Effector CD4-positive, alpha-beta T cell (primary cell): ENCODE data around the gene TXNRD3.

ENCODE experiments used
- DNase-seq: peaks from one replicate; pipeline ENCODE4 v3.0.0-alpha.2; 2020

TXNRD3 gene

DNA sequence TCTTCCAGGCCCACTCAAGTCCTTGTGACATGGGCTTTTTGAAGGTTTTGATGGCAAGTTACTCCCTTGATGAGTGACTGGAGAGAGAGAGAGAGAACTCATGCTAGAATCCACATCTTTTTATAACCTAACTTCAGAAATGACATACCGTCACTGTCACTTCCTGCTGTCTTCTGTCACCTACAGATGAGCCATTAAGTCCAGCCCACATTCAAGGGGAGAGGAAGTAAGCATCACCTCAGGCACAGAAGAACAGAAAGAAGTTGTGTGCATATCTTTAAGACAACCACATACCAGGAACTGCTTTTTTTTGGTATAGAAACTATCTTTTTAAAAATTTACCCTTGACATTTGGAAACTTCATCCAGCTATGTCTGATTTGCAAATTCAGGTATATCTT lies 16.6 kb upstream of the TXNRD3 start:
- DNase-seq, result no peak

DNA sequence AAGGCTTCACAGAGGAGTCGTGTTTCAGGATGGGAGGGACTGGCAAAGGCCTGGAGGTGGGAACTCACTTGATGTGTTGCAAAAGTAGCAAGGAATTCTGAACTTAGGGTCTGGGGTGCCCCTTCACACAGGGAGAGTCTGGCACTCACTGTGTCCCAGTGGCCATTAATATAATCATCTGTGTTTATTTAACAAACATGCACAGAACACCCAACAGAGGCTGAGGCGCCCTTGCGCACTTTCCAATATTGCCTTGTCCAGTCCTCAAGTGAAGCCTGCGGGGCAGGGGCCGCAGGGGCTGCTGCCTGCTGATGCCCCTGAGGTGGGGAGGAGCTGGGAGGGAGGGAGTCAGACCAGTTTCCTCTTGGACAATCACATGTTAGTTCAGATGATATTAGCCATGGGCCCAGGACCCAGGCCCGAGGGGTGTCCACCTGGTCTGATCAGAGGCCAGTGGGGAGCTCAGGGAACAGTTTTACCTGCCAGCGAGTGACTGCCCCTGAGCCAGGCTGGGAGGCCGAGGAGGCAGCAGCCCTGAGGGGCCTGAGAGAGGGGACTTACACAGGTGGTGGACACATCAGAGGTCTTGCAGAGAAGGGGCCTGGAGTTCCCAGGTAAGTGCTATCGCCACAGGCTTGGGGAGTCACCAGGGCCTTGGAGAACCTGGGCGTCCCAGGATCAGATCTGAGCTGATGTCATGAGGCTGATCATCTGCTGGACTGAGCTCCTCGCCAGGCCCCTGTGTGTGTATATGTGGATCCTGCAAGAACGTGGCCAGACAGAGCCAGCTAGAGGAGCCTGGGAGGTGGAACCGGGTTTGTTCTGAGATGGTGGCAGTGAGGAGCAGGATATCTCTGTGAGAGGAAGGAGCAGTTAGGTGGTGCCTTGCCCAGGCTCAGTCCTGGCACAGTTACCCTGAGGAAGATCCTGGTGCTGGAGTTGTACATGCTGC lies 13.8 kb upstream of the TXNRD3 start:
- no peak for DNase-seq

DNA sequence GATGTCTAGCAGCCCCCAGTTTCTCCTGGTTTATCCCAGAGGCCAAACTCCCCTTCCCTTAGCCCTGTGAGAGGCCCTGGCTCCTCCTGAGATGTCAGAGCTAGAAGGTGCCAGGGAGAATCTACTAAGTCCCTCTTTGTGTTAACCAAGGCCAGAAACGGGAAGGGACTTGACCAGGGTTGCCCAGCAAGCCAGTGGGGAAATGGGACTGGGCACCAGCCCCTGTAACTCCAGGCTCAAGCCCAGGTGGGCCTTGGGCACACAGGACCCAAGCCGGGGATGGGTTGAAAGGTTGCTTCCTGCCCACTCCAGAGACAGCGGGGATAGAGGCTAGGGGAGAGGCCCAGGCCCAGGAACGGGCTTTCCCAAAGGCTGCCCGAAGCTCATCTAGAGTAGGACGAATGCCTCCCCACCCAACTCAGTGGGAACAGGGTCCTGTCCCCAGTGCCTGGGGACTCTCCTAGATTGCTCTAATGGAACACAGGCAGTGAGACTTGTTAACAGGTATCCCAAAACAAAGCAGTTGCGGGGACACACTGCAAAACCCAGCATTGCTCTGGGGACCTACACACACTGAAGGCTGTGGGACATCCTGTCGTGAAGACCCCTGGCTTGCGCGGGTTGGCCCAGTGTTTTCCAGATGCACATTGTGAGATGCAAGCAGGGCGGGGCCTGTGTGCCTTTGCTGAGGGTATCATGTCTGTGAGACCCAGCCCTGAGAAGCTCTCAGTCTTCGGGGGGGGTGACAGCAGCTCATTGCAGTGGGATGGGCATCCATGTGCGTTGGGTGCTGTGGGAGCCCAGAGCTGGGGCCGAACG lies 12.9 kb upstream of the TXNRD3 start:
- DNase-seq, result no peak

DNA sequence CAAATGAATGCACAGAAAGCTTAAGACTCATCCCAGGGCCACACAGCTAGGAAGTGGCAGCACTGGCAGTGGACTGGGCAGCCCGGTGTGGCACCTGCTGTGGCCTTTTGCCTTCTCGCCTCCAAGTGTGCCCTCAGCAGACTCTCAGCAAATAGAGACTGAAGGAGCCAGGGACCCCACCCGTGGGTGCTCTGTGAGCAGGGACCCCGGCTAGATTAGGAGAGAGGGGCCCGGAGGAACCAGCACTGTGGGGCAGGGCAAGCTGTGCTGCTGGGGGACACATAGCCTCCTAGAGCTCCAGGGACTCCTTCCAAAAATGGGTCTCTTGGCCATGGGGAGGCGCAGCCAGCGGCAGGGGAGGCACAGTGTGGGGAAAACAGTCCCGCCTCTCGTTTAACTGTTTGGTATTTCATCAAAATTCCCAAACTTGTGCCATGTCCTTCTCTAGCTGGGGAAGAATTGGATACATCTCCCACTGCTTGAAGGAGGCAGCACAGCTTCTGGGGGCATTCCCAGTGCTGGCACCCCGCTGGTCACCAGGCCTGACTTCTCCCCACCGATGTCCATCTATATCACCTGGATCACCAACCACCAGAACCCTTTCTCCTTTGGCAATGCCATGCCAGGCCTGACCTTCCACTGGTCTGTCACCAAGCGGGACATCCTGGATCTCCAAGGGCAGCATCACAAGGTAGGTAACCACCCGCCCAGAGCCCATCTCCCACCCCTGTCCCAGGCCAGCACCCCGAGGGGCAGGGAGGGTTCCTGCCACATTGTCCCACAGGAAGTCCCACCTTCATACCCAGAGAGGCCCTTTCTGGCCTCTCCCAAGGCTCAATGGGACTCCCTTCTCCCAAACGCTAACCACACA lies 12.0 kb upstream of the TXNRD3 start:
- no peak for DNase-seq

DNA sequence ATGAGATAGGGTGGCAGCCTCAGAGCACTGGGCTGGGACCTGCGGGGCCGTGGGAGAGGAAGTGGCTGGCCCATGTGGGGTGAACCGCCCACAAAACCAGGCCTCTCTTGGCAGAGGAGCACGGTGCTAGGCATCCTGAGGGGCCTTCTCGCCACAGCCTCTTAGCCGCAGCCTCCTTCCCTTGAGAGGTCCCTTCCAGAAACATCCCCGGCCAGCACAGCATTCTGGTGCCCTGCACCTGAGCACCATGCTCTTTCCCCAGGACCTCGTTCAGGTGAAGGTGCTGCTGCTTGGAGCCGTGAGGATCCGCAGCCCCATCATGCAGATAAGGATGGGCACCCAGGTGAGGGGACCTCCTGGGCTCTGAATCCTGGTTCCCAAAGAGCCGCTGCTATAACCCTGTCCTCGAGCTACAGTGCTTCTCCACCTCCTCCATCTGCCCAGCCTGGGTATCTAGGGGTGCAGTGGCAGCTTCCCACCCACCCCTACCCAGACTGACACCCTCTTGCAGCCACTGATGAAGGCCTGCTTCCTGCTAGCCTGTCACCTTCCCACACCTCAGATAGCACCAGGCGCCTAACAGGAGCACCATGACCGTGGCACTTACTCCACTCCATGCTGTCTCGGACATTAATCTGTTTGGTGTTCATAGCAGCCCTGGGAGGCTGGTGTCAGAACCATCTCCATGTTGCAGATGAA lies 11.2 kb upstream of the TXNRD3 start:
- DNase-seq, result no peak

DNA sequence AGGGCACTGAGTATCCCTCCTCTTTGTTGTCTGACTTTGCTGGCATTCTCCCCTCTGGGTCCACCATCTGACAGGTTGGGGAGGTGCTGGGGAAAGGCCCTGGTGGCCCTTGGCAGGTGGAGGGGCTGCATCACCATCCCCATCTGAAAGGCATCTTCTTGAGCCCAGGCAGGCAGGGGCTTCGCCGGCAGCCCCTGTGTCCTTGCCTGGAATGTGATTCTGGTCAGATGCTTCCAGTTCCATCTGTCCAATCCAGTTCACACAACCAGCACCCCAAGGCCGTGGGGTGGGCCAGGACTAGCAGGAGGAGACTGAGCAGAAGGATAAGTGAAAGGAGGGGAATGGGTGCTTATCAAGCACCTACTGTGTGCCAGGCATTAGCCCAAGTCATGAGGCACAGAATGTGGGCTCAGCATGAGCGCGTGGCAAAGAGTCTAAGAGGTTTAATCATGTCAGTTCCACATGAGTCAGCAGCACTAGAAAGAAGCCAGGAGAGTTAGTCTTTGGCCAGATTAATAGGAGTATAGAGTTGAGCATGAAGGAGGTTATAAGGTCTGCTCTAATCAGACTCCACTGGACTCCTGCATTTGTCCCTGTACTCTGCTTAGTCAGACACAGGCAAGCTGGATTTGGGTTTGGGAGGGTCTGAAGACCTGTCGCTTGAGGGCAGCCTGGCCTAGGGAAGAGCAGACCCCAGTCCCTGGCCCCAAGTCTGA lies 10.5 kb upstream of the TXNRD3 start:
- DNase-seq, result no peak

DNA sequence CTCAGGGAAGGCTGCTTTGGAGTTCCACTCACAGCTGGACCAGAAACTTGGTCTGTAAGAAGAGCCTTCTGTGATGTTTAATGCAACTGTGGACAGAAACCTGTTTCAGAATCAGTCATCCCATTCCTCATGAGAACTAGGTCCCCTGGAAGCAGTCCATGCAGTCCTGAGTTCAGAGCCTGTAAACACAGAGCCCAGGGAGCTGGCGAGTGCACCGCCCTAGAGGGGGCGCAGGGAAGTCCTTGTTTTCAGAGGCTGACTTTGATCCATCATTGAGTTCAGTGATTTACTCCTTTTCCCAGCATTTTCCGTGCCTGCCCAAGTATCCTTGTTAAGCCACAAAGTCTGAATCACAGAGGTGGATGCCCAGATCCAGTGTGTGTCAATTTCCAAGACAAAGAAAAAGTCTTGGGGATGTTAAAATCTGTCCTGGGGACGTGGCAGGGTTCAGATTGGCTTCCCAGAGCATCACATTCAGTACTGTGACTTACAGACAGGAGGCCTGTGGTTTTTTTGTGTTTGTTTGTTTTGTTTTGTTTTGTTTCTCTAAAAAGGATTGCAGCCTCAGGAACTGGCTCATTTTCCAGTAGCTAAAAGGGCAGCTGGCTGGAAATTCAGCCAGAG lies 9.8 kb upstream of the TXNRD3 start:
- DNase-seq, result no peak

DNA sequence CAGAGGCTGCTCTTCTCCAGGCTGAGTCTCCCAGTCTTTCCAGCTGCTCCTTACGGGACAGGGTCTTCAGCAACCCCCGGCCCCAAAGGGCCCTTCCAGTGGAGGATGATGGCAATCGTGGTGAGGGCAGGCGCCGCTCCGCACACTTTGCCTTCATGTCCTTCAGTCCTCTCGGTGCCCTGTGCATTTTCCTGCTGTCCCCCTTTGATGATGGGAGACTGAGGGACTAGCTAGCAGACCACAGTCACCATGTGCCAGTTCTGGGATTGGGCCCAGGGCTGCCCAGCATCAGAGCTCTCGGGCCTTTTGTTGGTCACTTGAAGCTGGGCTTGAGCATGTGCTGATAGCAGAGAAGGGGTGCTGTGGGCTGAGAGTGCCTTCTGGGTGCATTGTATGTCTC lies 8.8 kb upstream of the TXNRD3 start:
- no peak for DNase-seq

DNA sequence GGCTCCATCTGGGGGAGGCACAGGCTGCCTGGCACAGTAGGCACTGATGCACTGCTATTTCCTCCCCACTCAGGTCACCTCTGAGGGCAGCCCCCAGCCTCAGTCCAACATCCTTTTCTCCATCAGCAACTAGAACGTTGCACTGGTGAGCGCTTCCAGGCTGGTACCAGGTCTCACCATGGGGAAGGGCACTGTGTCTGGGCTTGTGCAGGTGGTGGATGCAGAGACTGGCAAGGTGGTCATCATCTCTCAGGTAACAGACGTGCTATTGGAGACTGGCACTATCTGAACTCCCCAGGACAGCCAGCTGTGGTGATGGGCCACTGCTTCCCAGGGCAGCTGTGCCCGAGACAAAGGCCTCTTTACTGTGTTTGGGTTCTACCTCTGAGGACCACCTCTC lies 8.3 kb upstream of the TXNRD3 start:
- DNase-seq, result no peak

DNA sequence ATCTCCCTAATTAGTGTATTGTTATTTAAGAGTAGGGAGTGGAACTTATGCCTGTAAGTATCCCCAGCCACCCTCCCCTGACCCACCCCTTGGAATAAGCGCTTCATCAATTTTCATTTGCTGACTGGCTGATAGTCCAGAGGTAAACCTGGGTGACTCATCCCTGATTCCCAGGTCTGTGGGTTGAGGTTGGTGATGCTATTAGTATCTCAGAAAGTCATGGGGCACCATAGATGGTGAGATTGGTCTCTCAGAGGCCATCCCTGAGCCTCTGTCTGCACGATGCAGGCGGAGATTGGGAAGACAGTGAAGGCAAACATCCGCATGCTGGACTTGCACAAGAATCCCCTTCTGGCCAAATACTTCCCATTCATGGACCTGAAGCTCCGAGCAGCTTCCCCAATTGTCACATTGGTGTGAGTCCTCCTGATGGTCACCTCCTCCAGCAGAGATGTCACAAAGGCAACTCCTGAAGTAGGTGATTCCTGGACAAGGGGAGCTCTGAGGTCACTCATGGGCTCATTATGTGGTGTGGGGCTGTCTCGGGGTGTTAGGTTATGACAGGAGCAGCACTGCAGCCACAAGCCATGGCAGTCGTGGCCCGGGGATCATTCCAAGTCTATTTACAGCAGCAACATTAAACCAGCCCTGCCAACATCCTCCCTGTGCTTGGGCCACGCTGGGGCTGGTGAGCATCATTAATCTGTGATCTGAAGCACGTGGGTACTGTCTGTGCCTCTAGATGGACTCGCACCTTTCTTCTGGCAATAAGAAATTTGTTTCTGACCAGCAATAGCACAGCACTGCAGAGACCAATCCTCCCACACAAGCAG lies 6.8 kb upstream of the TXNRD3 start:
- no peak for DNase-seq

DNA sequence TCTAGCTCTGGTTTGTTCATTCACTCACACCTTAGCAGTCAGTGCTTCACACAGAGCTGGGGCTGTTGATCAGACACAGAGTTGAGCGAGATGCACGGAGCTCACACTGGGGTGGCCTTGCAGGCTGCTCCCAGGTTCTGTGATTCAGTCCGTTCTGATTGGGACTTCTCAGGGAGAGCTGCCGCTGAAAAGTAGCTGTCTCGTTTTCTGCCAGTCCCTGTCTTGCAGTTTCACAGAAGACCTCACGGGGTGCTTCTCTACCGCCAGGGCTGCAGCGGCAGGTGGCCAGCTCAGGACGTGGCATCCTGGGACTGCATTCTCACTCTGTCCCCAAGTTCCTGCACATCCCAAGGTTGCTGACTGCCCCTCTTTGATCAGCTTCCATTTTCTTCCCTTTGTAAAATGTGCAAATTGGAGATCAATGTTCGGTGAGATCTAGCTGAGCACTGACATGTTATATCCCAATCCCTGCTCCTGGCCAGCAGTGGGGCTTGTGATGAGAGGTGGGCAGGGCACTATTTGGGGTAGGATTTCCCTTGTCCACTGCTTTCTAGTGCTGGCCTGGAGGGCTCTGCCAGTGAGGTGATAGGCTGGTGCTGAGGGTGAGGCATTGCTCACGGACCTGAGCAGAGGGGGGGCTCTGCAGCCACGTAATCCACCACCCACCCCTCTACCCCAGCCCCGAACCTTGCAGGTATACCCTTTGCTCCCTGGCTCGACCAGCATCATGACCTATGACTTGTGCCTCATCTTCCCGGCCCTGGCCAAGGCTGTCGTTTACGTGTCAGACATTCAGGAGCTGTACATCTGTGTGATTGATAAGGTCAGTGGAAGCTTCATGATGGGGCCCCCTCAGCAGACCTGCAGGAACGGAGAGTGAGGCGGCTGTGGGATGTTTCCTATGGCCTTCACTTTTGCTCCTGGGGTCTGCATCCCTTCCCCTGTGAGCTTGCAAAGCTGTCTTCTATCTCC lies 5.3 kb upstream of the TXNRD3 start:
- no peak for DNase-seq

DNA sequence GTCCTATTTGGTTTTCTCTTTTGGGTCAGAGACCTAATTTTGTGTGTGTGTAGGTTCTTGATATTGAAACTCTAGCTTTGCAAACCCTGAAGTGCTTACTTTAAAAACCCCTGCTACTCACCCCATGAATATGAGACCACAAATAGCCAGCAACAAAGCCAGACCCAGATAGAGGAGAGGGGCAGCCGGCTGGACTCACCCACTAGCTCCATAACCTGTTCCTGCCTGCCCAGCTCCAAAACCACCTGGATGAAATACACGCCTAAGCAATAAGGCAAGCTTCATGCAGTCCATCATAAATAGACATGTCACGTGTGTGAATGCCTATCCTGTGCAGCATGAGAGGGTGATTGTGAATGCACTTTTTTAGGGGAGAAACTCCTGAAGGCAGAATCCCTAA lies 3.7 kb upstream of the TXNRD3 start:
- no peak for DNase-seq

DNA sequence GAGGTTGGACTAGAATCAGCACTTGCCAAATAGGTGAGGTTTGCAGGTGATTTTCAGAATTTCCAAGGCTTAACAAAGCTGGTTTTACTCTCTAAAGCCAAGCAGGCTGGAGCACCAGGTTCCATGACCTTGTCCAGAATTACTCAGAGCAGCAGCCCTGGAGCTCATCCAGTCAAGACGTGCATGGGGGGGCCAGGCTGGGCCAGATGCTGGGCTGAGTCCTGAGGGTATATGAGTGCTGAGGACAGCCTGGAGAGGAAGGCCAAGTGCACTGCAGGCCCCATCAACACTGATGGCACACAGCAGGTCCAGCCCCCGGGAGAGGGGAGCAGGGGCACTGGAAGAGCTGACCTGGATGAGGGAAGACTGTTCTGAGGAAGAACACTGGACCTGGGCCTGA lies 3.0 kb upstream of the TXNRD3 start:
- no peak for DNase-seq

DNA sequence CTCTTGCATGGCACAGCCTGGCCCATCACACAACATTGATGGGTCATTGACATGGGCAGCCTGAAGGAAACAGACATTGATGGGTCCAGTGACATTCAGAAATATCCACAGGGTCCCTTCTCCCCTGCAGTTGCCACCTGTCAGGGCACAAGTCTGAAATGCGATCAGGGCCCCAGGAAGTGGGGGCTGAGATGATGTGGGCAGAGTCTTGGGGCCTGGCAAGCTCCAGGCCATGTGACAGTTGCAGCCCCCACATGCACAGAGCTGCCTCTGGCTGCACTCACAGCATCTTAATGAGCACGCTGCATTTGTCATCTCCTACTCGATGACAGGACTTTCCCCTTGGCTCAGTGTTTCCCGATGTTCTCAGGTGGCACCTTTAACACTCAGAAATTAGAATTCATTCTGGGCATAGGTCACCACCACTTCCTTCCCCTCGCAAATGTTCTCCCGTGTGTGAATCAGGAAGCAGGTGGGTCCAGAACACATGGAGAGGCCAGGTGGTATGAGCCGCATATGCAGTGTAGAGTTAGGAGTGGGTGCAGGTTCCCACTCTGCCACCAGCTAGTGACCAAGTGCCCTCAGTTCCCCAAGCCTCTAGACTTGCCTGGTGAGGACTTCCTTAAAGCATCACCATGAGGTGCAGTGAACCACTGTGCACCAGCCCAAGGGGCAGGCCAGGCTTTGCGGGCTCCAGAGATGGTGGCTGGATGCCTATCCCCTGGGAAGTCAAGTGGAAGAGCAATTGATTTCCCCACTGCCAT lies 1.6 kb upstream of the TXNRD3 start:
- DNase-seq, result no peak

DNA sequence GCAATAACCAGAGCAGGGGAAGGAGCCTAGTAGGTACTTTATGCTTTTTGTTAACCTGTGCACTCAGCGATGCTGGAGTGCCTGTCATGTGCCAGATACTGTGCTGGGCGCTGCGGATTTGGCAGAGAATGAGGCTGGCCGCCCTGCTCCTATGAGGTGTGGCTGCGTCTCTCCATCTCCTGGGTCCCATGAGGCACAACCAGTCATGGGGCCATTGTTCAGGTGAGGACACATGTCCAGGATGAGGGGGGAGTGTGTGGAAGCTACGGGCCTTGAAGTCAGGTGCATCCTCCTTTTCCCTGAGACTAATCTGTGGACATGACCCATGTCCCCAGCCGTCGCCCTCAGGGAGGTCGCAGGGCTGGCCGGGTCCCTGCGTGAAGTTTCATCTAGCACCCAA lies 963 bp upstream of the TXNRD3 start:
- DNase-seq, result no peak

DNA sequence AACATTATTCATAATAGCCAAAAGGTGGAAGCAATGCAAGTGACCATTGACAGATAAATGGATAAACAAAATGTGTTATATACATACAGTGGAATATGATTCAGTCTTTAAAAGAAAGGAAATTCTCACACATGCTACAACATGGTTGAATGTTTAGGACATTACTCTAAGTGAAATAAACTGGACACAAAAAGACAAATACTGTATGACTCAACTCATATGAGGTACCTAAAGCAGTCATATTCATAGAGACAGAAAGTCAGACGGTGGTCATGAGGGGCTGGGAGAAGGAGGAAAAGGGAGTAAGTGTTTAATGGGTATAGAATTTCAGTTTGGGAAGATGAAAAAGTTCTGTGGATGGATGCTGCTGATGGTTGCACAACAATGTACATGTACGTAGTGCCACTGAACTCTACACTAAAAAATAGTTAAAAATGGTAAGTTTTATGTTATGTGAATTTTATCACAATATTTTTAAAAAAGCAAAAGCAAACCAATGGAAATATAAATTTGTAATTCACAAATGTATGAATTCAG lies 5.3 kb downstream of the TXNRD3 start:
- DNase-seq, result no peak

DNA sequence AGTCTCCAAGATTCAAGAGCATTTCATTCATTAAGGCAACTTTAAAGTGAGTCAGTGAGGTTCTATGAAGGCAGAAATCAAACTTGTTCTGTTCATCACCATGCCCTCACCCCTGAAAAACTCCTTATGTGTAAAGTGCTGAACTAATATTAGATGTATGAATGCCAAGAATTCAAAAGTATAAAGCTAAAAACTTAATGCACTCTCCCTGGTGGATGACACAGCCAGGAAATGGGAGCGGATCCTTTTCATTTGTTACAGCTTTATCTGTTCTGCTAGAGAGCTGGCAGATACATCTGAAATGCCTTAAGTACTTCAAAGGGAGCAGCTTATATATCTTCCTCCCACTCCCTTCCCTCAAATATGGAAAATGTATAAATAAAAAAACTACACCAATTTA lies 8.2 kb downstream of the TXNRD3 start:
- DNase-seq, result no peak

DNA sequence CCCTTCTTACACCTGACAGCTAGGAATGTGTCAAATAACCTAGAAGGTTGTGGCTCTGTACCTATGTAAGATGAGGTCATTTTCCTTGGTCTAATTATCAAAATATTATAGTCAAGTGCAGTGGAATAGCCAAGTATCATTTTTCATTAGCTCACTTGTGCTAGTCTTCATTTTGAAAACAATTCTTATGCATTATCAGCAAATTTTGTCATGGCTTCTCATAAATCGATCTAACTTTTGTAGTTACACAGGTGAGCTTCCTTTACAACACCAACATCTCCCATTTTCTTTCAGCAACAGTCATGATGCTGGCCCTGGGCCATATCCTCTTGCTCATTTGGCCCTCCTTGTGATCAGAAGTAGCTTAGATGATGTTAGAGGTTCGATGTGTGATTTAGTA lies 10.3 kb downstream of the TXNRD3 start:
- DNase-seq, result no peak
